Activated T-cell treated with anti-CD3 and anti-CD28 coated beads for 1 hour (primary cell): ENCODE data around the gene CSTF1.

Source experiments
- DNase-seq: peaks from one replicate; pipeline ENCODE4 v3.0.0-alpha.2; 2020; ENCODE audit warnings: low read depth

Gene CSTF1

DNA sequence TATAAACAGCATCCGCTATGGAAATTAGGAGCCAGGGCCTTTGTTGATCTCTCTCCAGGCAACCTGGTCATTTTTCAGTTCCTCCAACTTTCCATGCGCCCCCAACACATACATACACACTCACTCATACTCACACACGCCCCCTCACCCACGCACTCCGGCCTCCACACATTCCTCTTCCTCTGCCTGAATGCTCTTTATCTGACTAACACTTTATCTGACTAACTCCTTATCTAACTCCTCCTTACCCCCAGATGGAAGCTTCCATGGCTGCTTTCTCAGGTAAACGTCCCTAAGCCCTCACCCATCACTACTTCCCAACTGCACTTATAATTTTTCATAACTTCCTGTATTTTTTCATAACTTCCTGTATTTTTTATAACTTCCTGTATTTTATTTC is 37.1 kb downstream of the CSTF1 start:
- DNase-seq, result no peak

GRCh38 chr20:56429941-56430340 is 37.5 kb downstream of the CSTF1 start:
- no peak for DNase-seq

DNA sequence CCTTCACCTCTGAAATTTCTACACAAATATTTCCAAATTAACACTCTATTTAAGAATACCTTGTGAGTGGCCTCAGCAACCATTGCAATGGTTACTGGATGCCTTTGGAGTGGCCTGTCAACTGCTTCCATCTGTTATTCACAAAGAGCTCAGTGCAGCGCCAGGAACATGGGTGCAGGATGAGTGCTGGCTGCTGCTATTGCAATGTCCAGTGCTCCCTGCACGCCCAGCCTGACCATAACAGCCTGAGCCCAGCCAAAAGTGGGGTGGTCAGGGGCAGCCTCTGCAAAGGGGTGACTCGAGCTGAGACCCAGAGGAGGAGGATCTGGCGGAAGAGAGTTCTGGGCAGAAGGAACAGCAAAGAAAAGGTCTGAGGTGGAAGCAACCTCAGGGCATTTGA is 38.0 kb downstream of the CSTF1 start:
- no peak for DNase-seq

GRCh38 chr20:56430957-56431356 is 38.5 kb downstream of the CSTF1 start:
- DNase-seq, result no peak

DNA sequence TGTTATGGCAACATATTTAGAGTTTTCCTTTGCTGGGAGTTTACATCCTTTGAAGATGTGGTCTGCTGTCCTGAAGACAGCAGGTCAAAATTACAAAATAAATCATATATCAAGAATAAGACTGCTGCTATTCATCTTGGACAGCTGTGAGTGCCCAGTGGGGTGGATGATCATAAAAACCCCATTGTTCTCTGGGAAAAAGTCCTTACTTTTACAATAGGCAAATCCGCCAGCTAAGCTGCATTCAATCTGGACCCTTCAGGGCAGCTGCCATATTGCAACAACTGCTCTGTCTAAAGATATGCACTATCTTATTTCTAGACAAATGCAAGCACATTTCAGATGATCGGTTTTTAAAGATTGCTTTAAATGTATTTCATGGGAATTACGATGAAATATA is 39.0 kb downstream of the CSTF1 start:
- DNase-seq, result no peak

- no peak for DNase-seq
Observed at GRCh38 chr20:56433221-56433879, 40.9 kb downstream of the CSTF1 start.

- no peak for DNase-seq
Observed at GRCh38 chr20:56433880-56434255, 41.4 kb downstream of the CSTF1 start.

GRCh38 chr20:56437196-56437960 is 44.9 kb downstream of the CSTF1 start:
- no peak for DNase-seq

DNA sequence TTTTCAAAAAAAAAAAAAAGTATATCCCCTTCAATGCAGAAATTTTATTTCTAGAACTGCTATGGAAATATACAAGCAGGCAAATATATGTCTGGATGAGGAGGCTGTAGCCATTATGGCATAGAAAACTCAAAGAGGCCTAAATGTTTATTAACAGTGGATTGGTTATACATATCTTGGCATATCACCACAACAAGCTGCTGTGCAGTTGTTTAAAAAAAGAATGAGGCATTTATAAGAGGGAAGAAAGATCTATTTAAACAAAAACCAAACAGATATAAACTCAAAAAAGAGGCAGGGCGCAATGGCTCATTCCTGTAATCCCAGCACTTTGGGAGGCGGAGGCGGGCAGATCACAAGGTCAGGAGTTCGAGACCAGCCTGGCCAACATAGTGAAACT is 45.8 kb downstream of the CSTF1 start:
- no peak for DNase-seq

GRCh38 chr20:56439771-56440291 is 47.4 kb downstream of the CSTF1 start:
- no peak for DNase-seq

- no peak for DNase-seq
Observed at GRCh38 chr20:56440346-56441007, 48.0 kb downstream of the CSTF1 start.

DNA sequence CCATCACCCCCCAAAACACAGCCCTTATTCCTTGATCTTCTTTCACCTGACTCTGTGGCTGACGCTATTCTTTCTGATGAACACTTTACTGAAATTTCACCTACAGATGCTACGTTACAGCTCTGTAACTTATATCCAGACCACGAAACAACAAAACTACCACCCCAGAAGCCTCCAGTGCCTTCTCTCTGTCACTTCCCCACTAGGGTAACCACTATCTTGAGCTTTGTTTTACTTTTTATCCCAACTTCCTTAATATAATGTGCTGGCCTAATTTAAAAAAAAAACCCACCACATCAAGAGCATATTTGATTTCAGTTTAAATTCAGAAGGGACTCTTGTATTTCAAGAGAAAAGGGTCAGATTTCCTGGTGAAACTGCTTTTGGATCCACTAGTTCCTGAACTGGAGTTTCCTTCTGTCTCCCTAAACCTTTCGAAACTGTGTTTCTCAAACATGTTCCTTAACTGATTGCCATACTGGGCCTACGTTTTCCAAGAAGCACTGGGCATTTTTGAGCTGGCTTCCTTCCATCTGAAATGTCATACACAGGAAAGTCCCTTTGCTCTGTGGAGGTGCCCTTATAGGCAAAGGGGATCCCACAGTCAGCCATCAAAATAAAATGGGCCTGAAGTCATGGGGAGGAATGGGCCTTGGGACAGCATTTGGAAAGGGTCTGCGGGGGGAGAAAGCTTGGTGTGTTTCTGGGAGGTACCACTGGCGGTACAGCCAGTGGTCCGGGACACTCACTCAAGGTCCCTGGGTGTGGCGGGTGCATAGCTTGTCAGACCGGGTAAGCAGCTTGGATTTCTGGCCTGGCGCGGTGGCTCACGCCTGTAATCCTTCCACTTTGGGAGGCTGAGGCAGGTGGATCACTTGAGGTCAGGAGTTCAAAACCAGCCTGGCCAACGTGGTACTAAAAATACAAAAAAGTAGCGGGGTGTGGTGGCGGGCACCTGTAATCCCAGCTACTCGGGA is 50.2 kb downstream of the CSTF1 start:
- DNase-seq, result no peak

DNA sequence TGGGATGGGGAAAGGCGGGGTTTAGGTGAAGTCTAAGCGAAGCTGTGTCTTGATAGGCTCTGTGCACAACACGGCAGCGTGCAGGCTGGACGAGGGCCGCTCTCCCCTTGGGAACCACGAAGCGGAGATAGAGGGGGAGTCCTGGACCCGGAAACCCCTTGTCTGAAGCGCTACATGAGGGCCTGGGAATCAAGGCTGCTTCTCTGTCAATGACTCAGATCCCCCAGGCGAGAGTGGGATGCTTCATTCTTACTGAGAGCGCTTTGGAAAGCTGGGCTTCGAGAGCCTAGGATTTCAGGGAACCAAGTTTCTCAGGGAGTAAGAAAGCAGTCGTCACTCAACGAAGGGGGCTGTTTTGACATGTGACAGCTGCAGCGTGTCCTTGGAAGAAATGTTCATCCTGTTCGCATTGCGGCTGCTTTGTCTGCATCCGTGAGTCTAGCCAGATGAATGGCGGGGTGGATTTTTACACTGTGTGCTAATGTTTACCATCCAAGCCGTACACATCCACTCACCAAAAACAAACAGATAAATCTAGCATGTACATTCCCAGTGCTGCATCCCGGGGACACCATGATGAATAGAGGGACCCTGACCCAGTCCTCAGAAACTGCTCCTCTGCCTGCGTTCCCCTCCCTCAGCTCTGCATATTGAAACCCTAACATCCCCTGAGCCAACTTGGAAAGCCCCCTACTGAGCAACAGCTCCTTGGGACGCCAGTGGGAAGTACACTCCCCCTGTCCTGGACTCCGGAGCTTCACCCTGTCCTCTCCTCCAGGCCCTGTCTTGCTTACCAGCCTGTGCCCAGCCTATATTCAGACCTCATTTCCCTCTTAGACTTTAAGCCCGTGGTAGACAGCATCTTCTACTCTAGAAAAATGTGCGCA is 51.5 kb downstream of the CSTF1 start:
- DNase-seq, result no peak

GRCh38 chr20:56445130-56445529 is 52.7 kb downstream of the CSTF1 start:
- no peak for DNase-seq

GRCh38 chr20:56445540-56445939 is 53.1 kb downstream of the CSTF1 start:
- DNase-seq, result no peak

GRCh38 chr20:56447227-56447626 is 54.8 kb downstream of the CSTF1 start:
- DNase-seq, result no peak

- no peak for DNase-seq
Observed at GRCh38 chr20:56449459-56449858, 57.0 kb downstream of the CSTF1 start.

- DNase-seq, result no peak
Observed at GRCh38 chr20:56451056-56451765, 58.8 kb downstream of the CSTF1 start.

- no peak for DNase-seq
Observed at GRCh38 chr20:56453352-56453751, 60.9 kb downstream of the CSTF1 start.

GRCh38 chr20:56454754-56455153 is 62.3 kb downstream of the CSTF1 start:
- DNase-seq, result no peak
